ENCODE measurements around the gene TSC2.
"Not testable (repeated sequence)": the region's sequence is repeated elsewhere in the genome, so short reads cannot be mapped to it uniquely, and the experiment has no call there.

Gene TSC2

DNA sequence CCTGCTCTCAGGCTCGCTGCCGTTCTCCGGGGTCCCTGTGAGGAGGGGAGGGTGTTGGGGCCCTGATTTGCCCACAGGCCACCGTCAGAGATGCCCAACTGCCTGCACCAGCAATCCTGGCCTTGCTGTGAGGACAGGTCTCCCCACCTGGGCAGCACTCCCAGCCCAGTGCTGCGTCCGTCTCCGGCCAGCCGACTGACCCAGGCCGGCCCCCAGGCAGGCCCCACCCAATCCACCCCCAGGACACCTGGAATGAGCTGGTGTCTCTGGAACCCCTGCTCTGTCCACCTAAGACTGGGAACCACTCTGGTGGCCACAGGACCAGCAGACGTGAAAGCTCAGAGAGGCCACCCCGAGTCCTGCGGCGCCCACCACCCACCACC is 67.8 kb downstream of the TSC2 start:
- in situ Hi-C loops (cut with MboI; ENCODE audit: low sequenced_read_pairs) = no loop called here

DNA sequence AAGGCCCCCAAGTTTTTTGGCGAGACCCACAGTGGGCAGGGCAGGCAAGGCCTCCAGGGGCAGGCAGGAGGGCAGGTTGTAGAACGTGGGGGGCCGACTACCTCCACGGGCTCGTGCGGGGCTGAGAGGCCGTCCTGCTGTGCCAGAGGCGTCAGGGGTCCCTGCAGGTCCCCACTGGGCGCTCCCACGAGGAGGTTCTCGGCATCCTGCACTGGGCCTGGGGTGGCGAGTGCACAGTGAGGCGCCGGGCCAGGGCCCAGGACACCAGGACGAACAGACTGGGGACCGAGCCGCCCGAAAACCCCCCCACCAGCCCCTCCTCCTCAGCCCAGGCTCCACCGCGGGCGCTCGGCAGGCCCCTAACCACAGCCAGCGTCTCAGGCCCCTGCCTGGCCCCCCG is 68.6 kb downstream of the TSC2 start:
- in situ Hi-C loops (cut with MboI; ENCODE audit: low sequenced_read_pairs) = not testable (repeated sequence)

DNA sequence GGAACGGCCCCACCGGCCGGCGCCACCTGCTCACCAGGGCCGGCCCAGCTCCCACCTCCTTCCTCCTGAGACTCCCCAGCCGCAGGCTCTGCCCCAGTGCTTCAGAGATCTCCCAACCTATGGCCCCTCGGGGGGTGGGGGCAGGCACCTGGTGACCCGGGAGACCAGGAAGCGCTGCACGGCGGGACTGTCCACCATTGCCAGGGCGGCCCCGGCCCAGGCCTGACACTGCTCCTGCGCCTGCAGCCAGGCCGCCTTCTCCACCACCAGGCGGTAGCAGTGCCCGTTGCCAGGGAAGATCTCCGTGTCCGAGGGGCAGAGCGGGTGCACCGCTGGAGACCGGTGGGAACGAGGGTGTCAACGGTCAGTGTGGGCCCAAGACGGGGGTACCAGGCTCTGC is 69.6 kb downstream of the TSC2 start:
- in situ Hi-C loops (cut with MboI; ENCODE audit: low sequenced_read_pairs) = not testable (repeated sequence)

DNA sequence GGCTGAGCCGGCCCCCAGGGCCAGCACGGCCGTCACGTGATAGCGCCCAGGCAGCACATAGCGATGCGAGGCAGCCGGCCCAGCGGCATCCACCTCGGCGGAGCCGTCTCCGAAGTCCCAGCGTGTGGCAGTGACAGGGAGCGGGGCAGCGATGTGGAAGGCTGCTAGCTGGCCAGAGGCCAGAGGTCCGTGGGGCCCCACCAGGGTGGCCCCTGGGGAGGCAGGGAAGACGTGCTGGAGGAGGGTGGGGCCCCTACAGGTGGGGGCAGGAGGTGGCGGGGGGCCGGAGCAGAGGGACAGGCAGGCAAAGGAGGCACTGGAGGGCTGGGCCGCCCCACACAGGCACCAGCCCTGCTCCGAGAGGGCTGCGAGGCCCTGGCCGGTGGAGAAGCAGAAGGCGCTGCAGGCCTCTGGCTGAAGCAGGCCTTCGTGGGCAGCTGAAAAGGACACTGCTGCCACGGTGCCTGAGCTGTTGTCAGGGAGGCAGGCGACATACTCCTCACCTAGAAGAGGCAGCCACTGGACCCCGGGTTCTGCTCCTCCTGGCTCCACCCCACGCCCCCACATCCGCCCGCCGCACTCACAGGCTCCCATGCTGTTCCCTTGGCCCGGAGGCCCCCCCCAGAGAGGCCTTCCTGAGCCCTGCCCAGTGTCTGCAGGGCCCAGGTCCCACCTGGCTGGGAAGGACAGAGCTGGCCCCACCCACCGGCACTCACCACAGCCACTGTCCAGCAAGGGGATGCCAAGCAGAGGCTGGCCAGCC is 70.4 kb downstream of the TSC2 start:
- in situ Hi-C loops (cut with MboI; ENCODE audit: low sequenced_read_pairs) = not testable (repeated sequence)

DNA sequence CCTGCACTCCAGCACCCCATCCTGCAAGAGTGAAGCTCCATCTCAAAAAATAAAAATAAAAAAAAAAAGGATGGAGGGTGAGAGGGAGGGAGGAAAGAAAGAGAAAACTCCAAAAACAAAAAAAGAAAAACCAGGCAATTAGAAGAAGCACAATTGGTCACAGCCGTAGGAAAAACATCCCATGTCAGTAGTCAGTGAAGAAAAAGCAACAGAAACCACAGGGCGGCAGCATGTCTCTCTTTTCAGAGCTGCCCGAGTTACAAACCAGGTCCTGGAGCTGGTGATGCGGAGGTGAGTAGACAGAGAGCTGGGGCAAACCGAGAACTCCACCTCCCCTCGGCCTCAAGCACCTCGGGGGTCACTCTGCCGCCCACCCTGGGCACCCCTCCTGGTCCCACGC is 73.5 kb downstream of the TSC2 start:
- in situ Hi-C loops (cut with MboI; ENCODE audit: low sequenced_read_pairs) = not testable (repeated sequence)

DNA sequence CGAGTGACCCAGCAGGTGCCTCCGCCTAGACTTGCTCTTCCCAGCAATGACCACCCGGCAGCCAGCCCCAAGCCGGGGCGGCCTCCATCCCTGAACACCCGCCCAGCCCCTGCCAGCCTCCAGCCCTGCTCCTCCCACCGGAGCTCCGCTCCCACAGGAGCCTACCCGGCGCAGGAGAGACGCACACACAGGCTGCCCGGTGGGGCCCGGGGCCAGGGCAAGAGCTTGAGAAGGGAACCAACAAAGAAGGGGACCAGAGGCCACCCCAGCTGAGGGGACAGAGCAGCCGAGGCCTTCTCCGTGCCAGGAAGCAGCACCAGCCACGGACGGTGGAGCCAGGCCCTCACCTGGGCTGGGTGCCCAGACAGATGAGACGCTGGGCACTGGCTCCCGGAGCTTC is 74.1 kb downstream of the TSC2 start:
- in situ Hi-C loops (cut with MboI; ENCODE audit: low sequenced_read_pairs) = no loop called here

DNA sequence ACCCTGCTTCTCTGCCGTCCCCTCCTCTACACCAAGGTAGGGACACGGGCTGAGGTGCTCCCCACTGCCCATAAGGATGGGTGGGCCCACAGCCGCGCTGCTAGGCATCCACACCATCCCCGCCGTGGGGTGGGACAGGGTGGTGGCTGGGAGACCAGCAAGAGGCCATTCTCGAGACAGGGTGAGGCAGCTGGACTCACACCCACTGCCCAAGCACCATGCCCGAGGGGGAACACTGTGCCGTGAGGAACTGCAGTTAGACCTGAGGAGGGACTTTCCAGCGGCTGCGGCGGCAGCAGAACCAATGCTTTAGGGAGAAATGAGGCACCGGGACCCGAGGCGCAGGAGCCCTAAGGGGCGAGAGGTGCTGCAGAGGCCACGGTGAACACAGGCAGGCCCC is 74.6 kb downstream of the TSC2 start:
- in situ Hi-C loops (cut with MboI; ENCODE audit: low sequenced_read_pairs) = no loop called here

DNA sequence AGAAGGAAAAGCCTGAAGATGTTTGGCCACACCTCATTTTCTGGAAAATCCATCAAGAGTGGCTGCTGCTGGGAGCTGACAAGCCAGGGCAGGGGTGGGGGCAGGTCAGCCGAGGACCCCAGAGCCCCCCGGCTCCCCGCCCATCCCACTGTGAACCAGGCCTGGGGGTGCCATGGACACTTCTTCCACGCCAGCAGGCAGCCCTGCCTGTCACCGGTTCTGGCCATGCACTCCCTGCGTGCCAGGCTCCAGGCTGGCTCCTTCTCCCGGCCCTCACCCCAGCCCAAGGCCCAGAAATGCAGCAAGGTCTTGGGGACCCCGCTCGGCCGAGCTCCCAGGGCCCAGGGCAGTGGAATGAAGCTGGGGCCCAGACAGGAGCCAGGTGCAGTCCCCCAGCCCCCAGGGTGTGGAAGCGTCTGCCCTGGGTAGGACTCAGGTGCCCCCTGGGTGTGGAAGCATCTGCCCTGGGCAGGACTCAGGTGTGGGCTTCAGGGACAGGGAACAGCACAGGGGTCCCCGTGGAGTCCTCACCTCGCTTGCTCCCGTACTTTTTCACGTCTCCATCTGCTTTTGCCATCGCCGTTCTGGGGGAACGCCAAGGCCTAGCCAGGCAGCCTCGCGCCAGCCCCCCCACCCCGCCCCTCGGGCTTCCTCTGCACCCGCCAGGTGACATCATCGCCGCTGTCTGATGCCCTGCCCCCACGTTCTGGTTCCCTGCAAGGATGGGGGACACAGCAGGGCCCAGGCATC is 75.3 kb downstream of the TSC2 start:
- in situ Hi-C loops (cut with MboI; ENCODE audit: low sequenced_read_pairs) = not testable (repeated sequence)

DNA sequence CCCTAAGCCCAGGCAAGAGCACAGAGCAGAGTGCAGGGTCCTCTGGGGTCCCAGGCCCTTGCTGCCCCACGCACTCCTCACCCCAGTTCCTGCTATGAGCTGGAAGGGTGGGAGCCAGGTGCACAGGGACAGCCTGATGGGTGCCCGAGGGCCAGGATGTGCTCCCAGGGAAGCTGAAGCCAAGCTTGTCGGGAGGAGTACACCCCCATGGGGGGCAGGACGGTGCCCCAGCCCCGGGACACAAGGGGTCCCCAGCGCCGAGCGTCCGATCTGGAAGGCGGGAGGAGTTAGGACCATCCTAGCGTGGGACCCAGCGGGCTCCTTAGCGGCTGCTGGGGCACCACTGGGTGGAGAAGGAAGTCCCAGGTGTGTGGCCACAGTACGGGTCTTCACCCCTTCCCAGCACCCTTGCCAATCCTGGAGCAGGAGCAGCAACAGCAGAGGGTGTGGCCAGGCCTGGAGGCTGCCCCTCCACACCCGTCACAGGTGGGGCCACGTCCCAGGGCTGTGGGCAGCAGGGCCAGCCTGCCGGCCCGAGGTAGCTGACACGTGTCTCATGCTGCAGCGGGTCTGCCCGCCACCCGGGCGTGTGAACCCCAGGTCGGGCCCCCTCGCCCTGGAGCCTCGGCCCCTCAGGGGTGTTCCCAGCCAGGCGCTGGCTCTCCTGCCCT is 76.1 kb downstream of the TSC2 start:
- in situ Hi-C loops (cut with MboI; ENCODE audit: low sequenced_read_pairs) = not testable (repeated sequence)

DNA sequence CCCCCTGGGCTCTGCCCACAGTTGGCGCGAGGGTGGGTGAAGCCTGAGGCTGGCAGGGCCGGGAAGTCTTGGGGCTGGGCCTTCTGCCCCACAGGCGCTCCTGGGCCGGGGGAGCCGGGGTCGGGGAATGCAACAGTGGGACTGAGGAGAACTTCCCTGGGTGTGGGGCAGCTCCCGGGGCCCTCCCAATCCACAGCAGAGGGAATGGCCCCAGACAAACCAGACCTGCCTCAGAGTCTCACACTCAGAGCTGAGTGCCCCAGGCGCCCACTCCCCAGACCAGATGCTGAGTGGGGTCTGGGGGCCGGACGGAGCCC is 76.5 kb downstream of the TSC2 start:
- in situ Hi-C loops (cut with MboI; ENCODE audit: low sequenced_read_pairs) = not testable (repeated sequence)

DNA sequence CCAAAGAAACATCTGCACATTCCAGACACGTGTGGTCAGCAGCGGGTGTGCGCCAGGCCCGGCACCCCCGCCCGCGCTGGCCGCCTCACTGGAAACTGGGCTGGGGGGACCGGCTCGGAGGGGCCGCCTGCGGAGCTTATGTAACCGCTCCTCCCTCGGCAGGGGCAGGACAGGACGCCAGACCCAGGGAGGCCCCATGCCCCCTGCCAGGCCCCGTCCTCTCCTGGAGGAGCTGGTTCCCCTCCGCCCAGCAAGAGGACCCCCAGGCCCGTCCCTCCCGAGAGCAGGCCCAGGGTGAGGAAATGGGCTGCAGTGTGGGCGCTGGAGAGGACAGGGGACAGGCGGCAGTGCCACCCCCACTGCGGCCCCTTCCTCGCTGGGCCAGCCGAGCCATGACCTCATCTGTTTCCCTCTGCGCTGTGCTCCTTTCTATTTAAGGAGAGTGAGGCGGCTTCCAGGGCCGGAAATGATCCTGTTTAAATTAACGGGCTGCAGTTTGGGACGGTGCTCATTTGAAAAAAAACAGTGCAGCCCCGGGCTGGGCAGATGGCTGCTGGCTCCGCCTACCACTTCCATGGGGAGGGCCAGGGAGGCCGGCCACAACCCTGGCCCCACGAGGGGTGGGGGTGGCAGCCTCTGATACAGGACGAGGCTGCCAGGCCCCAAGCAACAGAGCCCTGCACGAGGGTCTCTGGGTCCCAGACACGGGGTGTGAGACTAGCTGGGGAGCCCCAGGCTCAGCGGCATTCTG is 77.1 kb downstream of the TSC2 start:
- in situ Hi-C loops (cut with MboI; ENCODE audit: low sequenced_read_pairs) = loop anchor here (25.0 kb wide), 2 partner anchors 112 to 113 kb away; partner anchors contain the start of genes DNASE1L2, NPW and ZNF598

DNA sequence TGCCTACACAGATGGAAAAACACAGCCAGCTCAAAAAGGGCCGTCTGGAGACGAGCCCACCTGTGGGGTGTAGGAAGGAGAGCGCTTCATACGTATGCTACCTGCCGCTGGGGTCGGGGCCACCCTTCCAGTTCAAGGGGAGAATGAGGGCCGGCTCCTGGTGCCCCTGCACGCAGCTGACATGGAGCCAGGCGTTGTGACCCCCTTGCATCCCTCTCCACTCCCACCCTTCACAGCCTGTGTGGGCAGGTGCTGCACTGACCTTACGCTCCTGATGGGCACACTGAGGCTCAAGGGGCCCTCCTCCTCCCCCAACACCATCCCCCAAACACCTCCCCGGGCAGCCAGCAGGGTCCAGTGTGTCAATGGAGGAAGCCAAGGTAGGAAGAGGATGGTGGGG is 77.8 kb downstream of the TSC2 start:
- in situ Hi-C loops (cut with MboI; ENCODE audit: low sequenced_read_pairs) = loop anchor here (25.0 kb wide), 2 partner anchors 112 to 113 kb away; partner anchors contain the start of genes DNASE1L2, NPW and ZNF598

DNA sequence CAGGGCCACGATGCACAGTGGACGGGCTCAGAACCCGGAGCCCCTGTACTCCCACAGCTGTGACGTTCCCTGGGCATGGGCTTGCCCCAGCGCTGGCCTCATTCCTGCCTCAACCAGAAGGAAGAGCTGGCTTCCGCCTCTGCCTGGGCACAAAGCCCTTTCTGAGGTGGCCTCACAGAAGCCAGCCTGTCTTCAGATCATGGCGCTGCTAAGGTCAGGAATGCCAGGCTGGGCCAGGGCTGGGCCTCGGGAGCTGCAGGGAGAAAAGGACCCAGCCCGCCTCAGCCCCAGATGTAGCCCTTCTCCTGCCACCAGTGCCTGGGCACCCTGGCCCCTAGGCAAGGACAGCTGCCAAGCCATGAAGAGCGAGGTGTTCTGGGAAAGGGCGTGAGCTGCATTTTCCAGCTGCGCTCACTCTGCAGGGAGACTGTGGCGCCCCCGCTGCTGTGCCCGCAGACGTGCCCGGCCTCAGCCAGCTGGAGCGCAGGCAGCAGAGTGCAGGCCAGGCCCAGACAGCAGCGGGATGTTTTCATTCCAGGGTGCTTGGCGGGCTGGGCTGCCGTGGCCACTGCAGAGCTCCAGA is 78.5 kb downstream of the TSC2 start:
- in situ Hi-C loops (cut with MboI; ENCODE audit: low sequenced_read_pairs) = loop anchor here (25.0 kb wide), 2 partner anchors 111 to 114 kb away; partner anchors contain the start of genes DNASE1L2, NPW and ZNF598

DNA sequence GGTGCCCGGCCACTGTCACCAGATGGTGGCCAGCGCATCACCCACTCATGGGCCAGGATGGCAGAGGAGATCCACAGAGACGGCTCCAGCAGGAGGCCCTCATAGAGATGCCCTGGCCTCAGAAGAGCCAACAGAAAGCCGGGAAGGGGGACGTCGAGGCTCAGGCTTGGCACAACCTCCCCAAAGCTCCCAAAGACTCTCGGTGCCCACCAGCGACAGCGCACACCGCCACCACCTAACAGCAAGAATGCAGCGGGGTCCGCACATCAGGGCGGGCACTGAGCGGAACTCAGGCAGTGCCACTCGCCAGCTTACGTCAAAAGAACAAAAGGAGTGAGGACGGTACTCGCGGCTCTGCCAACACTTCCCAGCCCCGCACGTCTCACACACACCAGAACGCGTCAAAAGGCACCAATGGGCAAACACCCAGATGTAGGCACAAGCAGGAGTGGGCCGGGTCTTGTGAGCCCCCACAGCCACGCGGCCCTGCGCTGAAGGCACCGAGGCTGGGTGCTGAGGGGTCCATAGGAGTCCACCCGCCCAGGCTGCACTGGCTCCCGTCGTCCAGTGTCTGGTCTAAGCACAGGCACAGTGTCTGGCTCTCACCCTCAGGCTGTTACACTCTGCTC is 79.3 kb downstream of the TSC2 start:
- in situ Hi-C loops (cut with MboI; ENCODE audit: low sequenced_read_pairs) = loop anchor here (25.0 kb wide), 2 partner anchors 110 to 115 kb away; partner anchors contain the start of genes DNASE1L2, NPW and ZNF598

DNA sequence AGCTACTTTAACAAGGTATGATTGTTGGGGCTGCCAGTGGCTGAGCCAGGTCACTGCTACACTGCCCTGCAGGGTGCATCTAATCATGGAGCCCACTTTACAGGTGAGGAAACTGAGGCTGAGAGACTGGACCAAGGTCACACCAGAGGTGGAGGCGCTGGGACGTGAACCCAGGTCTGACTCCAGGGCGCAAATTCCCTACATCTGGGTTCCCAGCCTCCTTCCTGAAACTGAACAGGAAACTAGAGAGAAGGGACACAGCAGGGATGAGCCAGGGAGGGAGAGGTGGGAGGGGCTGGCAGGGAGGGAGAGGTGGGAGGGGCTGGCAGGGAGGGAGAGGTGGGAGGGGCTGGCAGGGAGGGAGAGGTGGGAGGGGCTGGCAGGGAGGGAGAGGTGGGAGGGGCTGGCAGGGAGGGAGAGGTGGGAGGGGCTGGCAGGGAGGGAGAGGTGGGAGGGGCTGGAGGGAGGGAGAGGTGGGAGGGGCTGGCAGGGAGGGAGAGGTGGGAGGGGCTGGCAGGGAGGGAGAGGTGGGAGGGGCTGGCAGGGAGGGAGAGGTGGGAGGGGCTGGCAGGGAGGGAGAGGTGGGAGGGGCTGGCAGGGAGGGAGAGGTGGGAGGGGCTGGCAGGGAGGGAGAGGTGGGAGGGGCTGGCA is 80.0 kb downstream of the TSC2 start:
- in situ Hi-C loops (cut with MboI; ENCODE audit: low sequenced_read_pairs) = loop anchor here (25.0 kb wide), 2 partner anchors 110 to 115 kb away; partner anchors contain the start of genes DNASE1L2, NPW and ZNF598

DNA sequence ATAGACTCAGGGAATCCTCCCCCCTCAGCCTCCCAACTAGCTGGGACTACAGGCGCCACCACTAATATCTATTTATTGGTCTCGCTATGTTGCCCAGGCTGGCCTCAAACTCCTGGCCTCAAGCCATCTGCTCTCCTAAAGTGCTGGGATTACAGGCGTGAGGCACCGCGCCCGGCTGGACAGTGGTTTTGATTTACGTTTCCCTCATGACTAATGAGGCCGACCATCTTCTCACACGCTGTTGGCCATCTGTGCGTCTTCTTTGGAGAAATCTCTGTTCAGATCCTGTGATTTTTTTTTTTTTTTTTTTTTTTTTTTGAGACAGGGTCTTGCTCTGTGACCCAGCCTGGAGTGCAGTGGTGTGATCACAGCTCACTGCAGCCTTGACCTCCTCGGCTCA is 81.5 kb downstream of the TSC2 start:
- in situ Hi-C loops (cut with MboI; ENCODE audit: low sequenced_read_pairs) = loop anchor here (25.0 kb wide), 2 partner anchors 108 to 117 kb away; partner anchors contain the start of genes DNASE1L2, NPW and ZNF598

DNA sequence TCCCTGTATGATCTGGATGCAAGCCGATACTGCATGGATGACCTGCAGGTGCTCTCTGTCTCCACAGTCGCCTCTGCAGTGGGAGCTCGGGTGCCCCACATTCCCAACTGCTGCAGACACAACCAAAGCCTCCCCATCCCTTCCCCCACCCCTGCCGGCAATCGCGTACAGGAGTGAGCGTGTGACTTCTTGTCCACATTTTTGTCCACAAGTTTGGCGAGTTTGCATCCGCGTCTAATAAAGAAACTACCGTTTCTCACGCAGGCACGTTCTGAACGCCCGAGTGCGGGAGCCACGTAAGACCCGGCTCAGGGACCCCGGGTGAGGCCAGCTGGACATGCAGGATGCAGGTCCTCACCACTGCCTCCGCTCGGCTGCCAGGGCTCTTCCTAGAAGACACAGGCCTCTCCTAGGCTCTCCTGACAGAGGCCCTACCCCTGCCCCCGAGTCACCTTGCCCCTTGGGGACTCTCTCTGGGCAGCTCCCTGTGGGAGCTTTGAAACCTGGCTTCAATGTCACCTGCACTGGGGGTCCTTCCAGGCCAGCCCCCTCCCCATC is 82.2 kb downstream of the TSC2 start:
- in situ Hi-C loops (cut with MboI; ENCODE audit: low sequenced_read_pairs) = loop anchor here (25.0 kb wide), 2 partner anchors 107 to 118 kb away; partner anchors contain the start of genes DNASE1L2, NPW and ZNF598

DNA sequence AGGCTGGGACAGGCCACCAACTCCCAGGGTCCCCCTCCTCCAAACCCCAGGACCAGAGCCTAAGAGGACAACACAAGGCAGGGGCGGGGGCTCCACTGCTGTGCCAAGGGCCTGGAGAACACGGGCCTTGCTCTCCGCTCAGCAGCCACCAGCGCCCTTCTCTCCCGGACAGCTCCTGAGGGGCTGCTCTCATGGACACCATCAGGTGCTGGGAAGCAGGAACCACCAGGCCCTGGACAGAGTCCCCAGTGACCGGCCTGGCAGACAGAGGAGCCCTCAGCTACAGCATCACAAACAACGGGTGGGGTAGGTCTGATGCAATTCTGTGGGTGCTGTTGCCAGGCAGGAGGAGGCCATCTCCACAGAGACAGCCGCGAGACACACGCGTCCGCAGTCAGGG is 86.0 kb downstream of the TSC2 start:
- in situ Hi-C loops (cut with MboI; ENCODE audit: low sequenced_read_pairs) = loop anchor here (25.0 kb wide), 2 partner anchors 104 to 121 kb away; partner anchors contain the start of genes DNASE1L2, NPW and ZNF598

DNA sequence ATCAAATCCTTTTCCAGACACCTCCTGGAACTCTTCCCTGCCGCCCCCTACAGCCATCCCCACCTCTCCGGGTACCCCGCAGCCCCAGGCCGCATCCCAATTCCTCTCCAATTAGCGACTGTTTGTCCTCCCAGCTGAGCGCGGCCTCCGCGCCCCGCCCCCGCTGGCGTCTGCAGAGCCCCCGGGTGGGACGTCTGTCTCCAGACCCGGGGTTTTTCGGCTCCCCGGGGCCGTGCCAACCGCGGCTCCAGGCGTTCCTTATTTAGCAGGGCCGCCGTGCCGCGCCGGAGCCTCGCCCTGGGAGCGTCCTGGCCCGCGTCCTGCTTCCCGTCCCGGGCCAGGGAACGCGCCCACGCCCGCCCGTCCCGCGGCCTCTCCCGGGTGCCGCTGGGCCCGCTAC is 87.3 kb downstream of the TSC2 start:
- in situ Hi-C loops (cut with MboI; ENCODE audit: low sequenced_read_pairs) = loop anchor here (25.0 kb wide), 2 partner anchors 102 to 123 kb away; partner anchors contain the start of genes DNASE1L2, NPW and ZNF598
